Stomach (tissue), 9 donors: ENCODE results near the gene TESK2. TPM values are rescaled to one million over a fixed set of nuclear protein-coding genes. Genes with fewer than 3 reads are reported as not detected.

Experiments
- DNase-seq, 2 donors: peaks; one replicate each; pipeline versions ENCODE4 v3.0.0 to v3.0.0-alpha.2; 2013 to 2019
- H3K27ac ChIP-seq, 5 donors: fragments of 200-600 bp in 4 of 5; sonication (generic) in 4 of 5; one replicate each; pipeline ENCODE4 v1.5.1; 2013 to 2019; ENCODE audit warnings: mild to moderate bottlenecking in 1 of 5, moderate library complexity in 1 of 5
- H3K27me3 ChIP-seq, 3 donors: fragments of 200-600 bp; sonication (generic); one replicate each; pipeline ENCODE4 v1.5.1; 2017 to 2019; ENCODE audit warnings: mixed run types in 1 of 3
- H3K36me3 ChIP-seq, 4 donors: fragments of 200-600 bp; sonication (generic); 1 replicate in 3 of 4; 2 replicates in 1 of 4; pipeline ENCODE4 v1.5.1; 2016 to 2019
- H3K4me1 ChIP-seq, 4 donors: fragments of 200-600 bp; sonication (generic); one replicate each; pipeline ENCODE4 v1.5.1; 2016 to 2019
- H3K4me3 ChIP-seq, 4 donors: fragments of 200-600 bp; sonication (generic) in 3 of 4; one replicate each; pipeline ENCODE4 v1.5.1; 2016 to 2019; ENCODE audit warnings: mild to moderate bottlenecking in 1 of 4
- H3K9me3 ChIP-seq, 4 donors: fragments of 200-600 bp; sonication (generic); one replicate each; pipeline ENCODE4 v1.5.1; 2016 to 2019
- EP300 ChIP-seq: sonication (generic); formaldehyde crosslinking; IDR thresholded peaks from one replicate; pipeline ENCODE4 v1.6.1; 2017; ENCODE audit warnings: antibody characterized with exemption
- POLR2A ChIP-seq, 4 donors: fragments of 450-650 bp; IDR thresholded peaks; one replicate each; pipeline ENCODE4 v1.6.1; 2016; ENCODE audit warnings: antibody characterized with exemption in 4 of 4, control low read depth in 2 of 4, mild to moderate bottlenecking in 1 of 4, moderate library complexity in 1 of 4
- POLR2AphosphoS5 ChIP-seq, 3 donors: sonication (generic); formaldehyde crosslinking; IDR thresholded peaks; one replicate each; pipeline ENCODE4 v1.6.1; 2016; ENCODE audit warnings: antibody characterized with exemption in 3 of 3
- WGBS, 5 donors: extraction: QIAGEN DNeasy Blood & Tissue Kit in 3 of 5; methylation state at CpG; one replicate each; pipeline versions ENCODE4 v1.1.5 to v1.1.7; 2013 to 2018; 5-methylcytosine and 5-hydroxymethylcytosine counted together
- intact Hi-C: fragments of 100-400 bp; cut with DNase I; formaldehyde crosslinking; loops from one replicate; pipeline ENCODE4 v1.15.1; 2023; ENCODE audit warnings: low total_unique reads
- polyA plus RNA-seq, 3 donors: library from polyadenylated mRNA; stranded (reverse); fragments of 200-250 nt; gene quantifications; one replicate each; pipeline ENCODE4 v1.2.3, GENCODE V29; 2013
- total RNA-seq, 5 donors: library from RNA; depleted of rRNA; stranded (reverse); fragments of >200 nt; gene quantifications; one replicate each; pipeline versions ENCODE4 v1.1.0 to v1.2.3, GENCODE V29; 2014 to 2016
- TF ChIP-seq, protein P1 (sequence below), 7 experiments: fragments of 450-650 bp in 4 of 7; fragments of 200-600 bp in 3 of 7; sonication (generic) in 3 of 7; IDR thresholded peaks; one replicate each; pipeline ENCODE4 v1.5.1; 2016 to 2019; ENCODE audit warnings: antibody characterized with exemption in 7 of 7, control low read depth in 2 of 7, mild to moderate bottlenecking in 1 of 7
- donor health status: healthy with polysubstance abuse.
- donor health status: Bipolar disorder and iron deficiency.
- donor health status: healthy.

The TESK2 gene
- total and polyA plus RNA-seq, 8 donors = 2.8 to 11.2 (median 4.0) TPM; not detected in 1

DNA sequence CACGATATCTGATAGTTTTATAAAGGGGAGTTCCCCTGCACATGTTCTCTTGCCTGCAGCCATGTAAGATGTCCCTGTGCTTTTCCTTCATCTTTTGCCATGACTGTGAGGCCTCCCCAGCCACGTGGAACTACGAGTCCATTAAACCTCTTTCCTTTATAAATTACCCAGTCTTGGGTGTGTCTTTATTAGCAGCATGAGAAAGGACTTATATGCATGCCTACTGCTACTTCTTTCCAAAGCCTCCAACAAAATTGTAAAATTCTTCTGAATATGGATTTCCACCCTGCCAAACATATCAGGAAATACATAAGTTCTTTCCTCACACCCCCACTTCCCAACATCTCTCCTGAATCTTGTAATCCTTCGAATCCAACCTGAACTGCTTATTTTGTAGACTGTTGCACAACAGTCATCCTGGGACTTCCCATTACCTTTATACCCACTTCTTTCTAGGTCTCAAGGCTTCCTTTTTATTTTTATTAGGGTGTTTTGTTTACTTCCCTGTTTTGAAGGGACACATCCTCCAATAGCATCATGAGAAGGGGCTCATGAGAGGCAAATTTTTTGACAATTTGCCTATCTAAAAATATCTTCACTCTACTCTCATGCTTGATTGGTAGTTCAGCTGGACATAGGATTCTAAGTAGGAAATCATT, 83.2 kb downstream of the TESK2 start:
- Histone ChIP-seq H3K9me3 (no peaks in the 10 kb centered on the region), H3K27ac (no peak overlapping the region), H3K27me3 (no peaks in the 10 kb centered on the region), H3K4me3 (no peak overlapping the region), H3K36me3 (no peaks in the 10 kb centered on the region), H3K4me1 (peaks cover 0 to 9% (median 2%) of the 10 kb centered on the region in 4 donors)
- 73 to 88% (median 77%) methylated on average over 4 of the region's 4 CpGs for WGBS, 5 donors
- TF ChIP-seq POLR2A (IDR thresholded peaks at IDR 0.05) (no peak), EP300 (no peak), POLR2AphosphoS5 (IDR thresholded peaks at IDR 0.05) (no peak)
- TF ChIP-seq, protein P1, sequence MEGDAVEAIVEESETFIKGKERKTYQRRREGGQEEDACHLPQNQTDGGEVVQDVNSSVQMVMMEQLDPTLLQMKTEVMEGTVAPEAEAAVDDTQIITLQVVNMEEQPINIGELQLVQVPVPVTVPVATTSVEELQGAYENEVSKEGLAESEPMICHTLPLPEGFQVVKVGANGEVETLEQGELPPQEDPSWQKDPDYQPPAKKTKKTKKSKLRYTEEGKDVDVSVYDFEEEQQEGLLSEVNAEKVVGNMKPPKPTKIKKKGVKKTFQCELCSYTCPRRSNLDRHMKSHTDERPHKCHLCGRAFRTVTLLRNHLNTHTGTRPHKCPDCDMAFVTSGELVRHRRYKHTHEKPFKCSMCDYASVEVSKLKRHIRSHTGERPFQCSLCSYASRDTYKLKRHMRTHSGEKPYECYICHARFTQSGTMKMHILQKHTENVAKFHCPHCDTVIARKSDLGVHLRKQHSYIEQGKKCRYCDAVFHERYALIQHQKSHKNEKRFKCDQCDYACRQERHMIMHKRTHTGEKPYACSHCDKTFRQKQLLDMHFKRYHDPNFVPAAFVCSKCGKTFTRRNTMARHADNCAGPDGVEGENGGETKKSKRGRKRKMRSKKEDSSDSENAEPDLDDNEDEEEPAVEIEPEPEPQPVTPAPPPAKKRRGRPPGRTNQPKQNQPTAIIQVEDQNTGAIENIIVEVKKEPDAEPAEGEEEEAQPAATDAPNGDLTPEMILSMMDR (IDR thresholded peaks at IDR 0.05) = no peak
- intact Hi-C loops = no loop called here
- DNase-seq = no peak

DNA sequence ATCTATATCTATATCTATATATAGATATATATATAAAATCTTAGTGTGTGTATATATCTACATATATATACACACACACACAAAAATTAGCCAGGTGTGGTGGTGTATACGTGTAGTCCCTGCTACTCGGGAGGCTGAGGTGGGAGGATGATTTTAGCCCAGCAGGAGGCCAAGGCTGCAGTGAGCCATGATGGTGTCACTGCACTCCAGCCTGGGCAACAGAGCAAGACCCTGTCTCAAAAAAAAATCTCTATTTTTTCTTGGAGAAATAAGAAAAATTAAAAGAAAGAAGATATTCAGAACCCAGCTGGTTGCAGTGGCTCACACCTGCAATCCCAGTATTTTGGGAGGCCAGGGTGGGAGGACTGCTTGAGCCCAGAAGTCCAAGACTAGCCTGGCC, 85.3 kb downstream of the TESK2 start:
- WGBS, 5 donors = 91 to 100% (median 93%) methylated on average over 2 of the region's 2 CpGs
- Histone ChIP-seq H3K27ac (no peak overlapping the region), H3K27me3 (no peaks in the 10 kb centered on the region), H3K9me3 (no peaks in the 10 kb centered on the region), H3K4me3 (no peak overlapping the region), H3K36me3 (no peaks in the 10 kb centered on the region), H3K4me1 (peaks cover 0 to 5% (median 0%) of the 10 kb centered on the region in 4 donors)
- TF ChIP-seq, protein P1 (IDR thresholded peaks at IDR 0.05) = no peak
- TF ChIP-seq POLR2AphosphoS5 (IDR thresholded peaks at IDR 0.05) (no peak), POLR2A (IDR thresholded peaks at IDR 0.05) (no peak), EP300 (no peak)
- DNase-seq = no peak
- intact Hi-C loops = no loop called here

DNA sequence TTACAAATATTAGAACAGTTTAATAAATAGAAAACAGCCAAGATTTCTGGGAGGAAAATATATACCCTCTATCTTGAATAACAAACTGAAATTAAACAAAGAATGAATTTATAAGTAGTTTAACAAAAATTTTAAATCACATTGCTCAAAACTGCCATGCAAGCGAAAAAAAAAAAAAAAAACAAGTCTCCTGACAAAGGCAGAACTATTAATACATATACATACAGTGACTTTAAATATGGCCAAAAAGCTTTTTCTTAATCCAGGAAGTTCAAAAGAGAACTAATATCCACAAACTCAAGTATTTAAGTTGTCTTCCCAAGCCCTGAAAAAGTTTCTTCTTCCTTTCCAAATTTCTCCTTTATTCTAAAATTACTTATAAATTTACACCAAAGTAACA, 87.2 kb downstream of the TESK2 start:
- TF ChIP-seq POLR2A (IDR thresholded peaks at IDR 0.05) = no peak
- TF ChIP-seq POLR2AphosphoS5 (IDR thresholded peaks at IDR 0.05) = no peak
- TF ChIP-seq, protein P1 (IDR thresholded peaks at IDR 0.05) = no peak
- TF ChIP-seq EP300 = no peak
- 75 to 89% (median 79%) methylated on average over 1 of the region's 1 CpG for WGBS, 5 donors

DNA sequence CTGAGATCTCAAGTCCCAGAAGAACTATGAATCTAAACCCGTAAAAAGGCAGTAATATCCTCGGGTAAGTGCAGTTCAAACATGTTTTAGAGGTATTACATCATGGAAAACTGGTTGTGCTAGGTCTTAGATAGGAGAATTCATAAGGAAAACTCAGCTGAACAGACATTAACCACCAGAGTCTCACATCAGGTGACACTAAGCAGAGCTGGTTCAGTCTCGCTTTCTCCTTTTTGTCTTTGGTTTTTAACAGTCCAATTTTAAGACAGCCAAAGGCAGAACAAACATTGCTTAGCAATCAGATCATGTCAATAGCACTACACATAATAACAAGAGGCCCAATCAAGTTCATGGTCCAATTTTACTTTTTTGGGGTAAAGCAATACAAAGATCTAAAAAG, 87.7 kb downstream of the TESK2 start:
- intact Hi-C loops = no loop called here
- Histone ChIP-seq H3K4me3 (no peak overlapping the region), H3K9me3 (no peaks in the 10 kb centered on the region), H3K4me1 (no peaks in the 10 kb centered on the region), H3K36me3 (no peaks in the 10 kb centered on the region), H3K27ac (no peak overlapping the region), H3K27me3 (no peaks in the 10 kb centered on the region)
- 48 to 61% (median 56%) methylated on average over 3 of the region's 3 CpGs for WGBS, 5 donors
- TF ChIP-seq, protein P1 (IDR thresholded peaks at IDR 0.05) = no peak
- TF ChIP-seq POLR2AphosphoS5 (IDR thresholded peaks at IDR 0.05) = no peak
- no peak for TF ChIP-seq POLR2A (IDR thresholded peaks at IDR 0.05)
- TF ChIP-seq EP300 = no peak
- DNase-seq = peak in 1 of 2 donors; percentile 70

More for the DNA sequence above, 87.2 kb downstream of the TESK2 start:
- no peaks in the 10 kb centered on the region for H3K4me1 ChIP-seq
- intact Hi-C loops = no loop called here
- no peaks in the 10 kb centered on the region for H3K36me3 ChIP-seq
- no peak for DNase-seq
- H3K4me3 ChIP-seq = no peak overlapping the region
- no peaks in the 10 kb centered on the region for H3K9me3 ChIP-seq
- no peaks in the 10 kb centered on the region for H3K27me3 ChIP-seq
- no peak overlapping the region for H3K27ac ChIP-seq
